HepG2 (cell line): ENCODE measurements around the gene CABLES1. TPM values are rescaled to one million over a fixed set of nuclear protein-coding genes. Genes with fewer than 3 reads are reported as not detected.

Source experiments
- ATAC-seq: fragments of 200-7000 bp; cut with Tn5 transposase; 3 replicates; pipeline ENCODE4 v1.9.1; 2020; ENCODE audit warnings: mild to moderate bottlenecking, moderate library complexity
- BruUV-seq: library from RNA; stranded (reverse); fragments of 400-500 nt; replicated peaks from 2 replicates; lab custom pipeline; 2021; lab: Mats Ljungman, UMichigan
- CTCF ChIA-PET: fragments of 300-600 bp; formaldehyde crosslinking; extraction: SDS; loops from one replicate; lab custom pipeline; 2021; ENCODE audit warnings: low total read pairs, inconsistent platforms, low intra/inter-chr PET ratio; lab: Yijun Ruan, JAX
- POLR2A ChIA-PET: fragments of 350-600 bp; sonication (Branson Sonifier 250); formaldehyde crosslinking; loops from one replicate; lab custom pipeline; 2020; ENCODE audit warnings: antibody characterized with exemption, inconsistent platforms; lab: Yijun Ruan, JAX
- DNase-seq: peaks from one replicate; pipeline ENCODE4 v3.0.0-alpha.2; 2015; ENCODE audit warnings: low spot score
- FAIRE-seq: peaks from 3 replicates; lab custom pipeline; 2011; peaks lifted over from hg19 to GRCh38; lab: Jason Lieb, UNC
- H2AFZ ChIP-seq: one replicate; pipeline ENCODE4 v1.6.1; 2011; ENCODE audit warnings: low read length, inconsistent platforms
- H3K27ac ChIP-seq: fragments of 300-600 bp; 3 replicates; pipeline ENCODE4 v1.8.0; 2011; ENCODE audit warnings: mixed run types, mild to moderate bottlenecking, mixed read lengths, low read length, inconsistent platforms; ENCODE audit not compliant: insufficient read depth; ENCODE audit errors: extremely low read length
- H3K27me3 ChIP-seq, 2 experiments: fragments of 200-600 bp in 1 of 2; 2 replicates in 1 of 2; 3 replicates in 1 of 2; pipeline versions ENCODE4 v1.6.0 to v1.8.0; 2011; ENCODE audit warnings: low read length in 2 of 2, mild to moderate bottlenecking in 2 of 2, moderate library complexity in 2 of 2, inconsistent platforms in 1 of 2; ENCODE audit not compliant: insufficient read depth in 2 of 2, control insufficient read depth in 1 of 2
- H3K36me3 ChIP-seq, 2 experiments: fragments of 200-600 bp in 1 of 2; replicated peaks in 1 of 2; 2 replicates in 1 of 2; 3 replicates in 1 of 2; pipeline versions ENCODE4 v1.5.1 to v1.8.0; 2011; ENCODE audit warnings: low read length in 2 of 2, inconsistent platforms in 1 of 2; ENCODE audit not compliant: insufficient read depth in 2 of 2, control insufficient read depth in 1 of 2
- H3K4me1 ChIP-seq: 2 replicates; pipeline ENCODE4 v1.5.1; 2012; ENCODE audit warnings: low read length, inconsistent platforms; ENCODE audit not compliant: insufficient read depth
- H3K4me2 ChIP-seq: 2 replicates; pipeline ENCODE4 v1.6.0; 2011; ENCODE audit warnings: low read depth, low read length, inconsistent platforms
- H3K4me3 ChIP-seq, 3 experiments: fragments of 200-600 bp in 1 of 3; sonication (generic), shearing (Covaris generic) in 1 of 3; replicated peaks in 1 of 3; 2 replicates each; pipeline ENCODE4 v1.5.1; 2011 to 2016; ENCODE audit warnings: low read length in 3 of 3, inconsistent platforms in 2 of 3, low read depth in 2 of 3, mild to moderate bottlenecking in 2 of 3, control low read depth in 1 of 3, mixed read lengths in 1 of 3; ENCODE audit not compliant: insufficient read depth in 1 of 3
- H3K79me2 ChIP-seq: one replicate; pipeline ENCODE4 v1.6.1; 2011; ENCODE audit warnings: low read length, inconsistent platforms; ENCODE audit not compliant: insufficient read depth
- H3K9ac ChIP-seq: 2 replicates; pipeline ENCODE4 v1.6.0; 2011; ENCODE audit warnings: mild to moderate bottlenecking, low read depth, low read length, inconsistent platforms; ENCODE audit not compliant: insufficient read depth
- H3K9me3 ChIP-seq: 2 replicates; pipeline ENCODE4 v1.5.1; 2012; ENCODE audit warnings: mild to moderate bottlenecking, low read length
- H4K20me1 ChIP-seq: 2 replicates; pipeline ENCODE4 v1.6.0; 2011; ENCODE audit warnings: inconsistent platforms, mild to moderate bottlenecking, low read length, moderate library complexity; ENCODE audit not compliant: insufficient read depth
- ATF7-NPFF ChIP-seq: sonication (generic); formaldehyde crosslinking; IDR thresholded peaks from 2 replicates; pipeline ENCODE4 v1.8.1; 2023; ENCODE audit warnings: mild to moderate bottlenecking, low read depth, missing genetic modification reagents, moderate library complexity
- FOXP1 ChIP-seq, 2 experiments: fragments of 450-650 bp in 1 of 2; IDR thresholded peaks; 2 replicates each; pipeline ENCODE4 v1.6.1; 2017 to 2018; ENCODE audit warnings: antibody characterized with exemption in 1 of 2
- HNF1B ChIP-seq: sonication (generic); formaldehyde crosslinking; IDR thresholded peaks from 2 replicates; pipeline ENCODE4 v1.5.1; 2020; ENCODE audit warnings: mild to moderate bottlenecking, moderate library complexity, missing genetic modification reagents
- IKZF5 ChIP-seq: IDR thresholded peaks from 2 replicates; pipeline ENCODE4 v1.6.1; 2018; ENCODE audit warnings: missing genetic modification reagents, mild to moderate bottlenecking, missing compliant biosample characterization
- MAFG ChIP-seq: sonication (generic); formaldehyde crosslinking; IDR thresholded peaks from 2 replicates; pipeline ENCODE4 v1.5.1; 2020; ENCODE audit warnings: mild to moderate bottlenecking, missing genetic modification reagents
- MED1 ChIP-seq: sonication (generic); formaldehyde crosslinking; IDR thresholded peaks from 2 replicates; pipeline ENCODE4 v1.4.0; 2020; ENCODE audit warnings: missing genetic modification reagents
- MNT ChIP-seq: fragments of 450-650 bp; IDR thresholded peaks from 2 replicates; pipeline ENCODE4 v1.6.1; 2016
- SKI ChIP-seq: fragments of 450-650 bp; IDR thresholded peaks from one replicate; pipeline ENCODE4 v1.6.1; 2018; ENCODE audit warnings: mild to moderate bottlenecking; ENCODE audit not compliant: partially characterized antibody
- TBL1XR1 ChIP-seq: fragments of 150-350 bp; IDR thresholded peaks from 2 replicates; pipeline ENCODE4 v1.6.1; 2014; ENCODE audit warnings: borderline replicate concordance, low read length; ENCODE audit not compliant: partially characterized antibody
- ZFP36 ChIP-seq: fragments of 150-350 bp; IDR thresholded peaks from 2 replicates; pipeline ENCODE4 v1.6.1; 2018; ENCODE audit warnings: borderline replicate concordance, low read length, low read depth; ENCODE audit not compliant: partially characterized antibody
- ZNF281 ChIP-seq: sonication (generic); formaldehyde crosslinking; IDR thresholded peaks from 2 replicates; pipeline ENCODE4 v1.4.0; 2020; ENCODE audit warnings: missing genetic modification reagents, borderline replicate concordance
- ZNF513 ChIP-seq: sonication (generic); formaldehyde crosslinking; conservative IDR thresholded peaks from 2 replicates; pipeline ENCODE4 v1.5.0; 2020; ENCODE audit warnings: missing genetic modification reagents
- WGBS: methylation state at CpG from one replicate; pipeline ENCODE4 v1.1.6; 2017; ENCODE audit warnings: low lambda C conversion rate; 5-methylcytosine and 5-hydroxymethylcytosine counted together
- in situ Hi-C: cut with HindIII; loops from 2 replicates; pipeline ENCODE4 v1.10.0; 2017; ENCODE audit warnings: low pct_unique_long_range_greater_than_20kb; ENCODE audit not compliant: extremely low pct_ligation_motif_present
- intact Hi-C: fragments of 100-400 bp; cut with micrococcal nuclease; formaldehyde crosslinking; loops from one replicate; pipeline ENCODE4 v1.10.0; 2022; ENCODE audit not compliant: unreplicated experiment
- polyA plus RNA-seq, 8 experiments: library from polyadenylated mRNA; depleted of rRNA in 3 of 8; stranded (reverse) in 7 of 8; unstranded in 1 of 8; fragments of >200 nt; fragmentation: Illumina TruSeq in 4 of 8; extraction: Trizol in 4 of 8; gene quantifications; 2 replicates each; pipeline versions ENCODE4 v1.2.1 to v1.2.3, GENCODE V29; 2011 to 2016; ENCODE audit warnings: low read depth in 4 of 8, missing spikeins in 1 of 8, mixed read lengths in 1 of 8; ENCODE audit not compliant: insufficient read depth in 1 of 8
- total RNA-seq, 5 experiments: library from RNA; depleted of rRNA; stranded (reverse); fragments of >200 nt; fragmentation: Illumina TruSeq; extraction: Trizol; gene quantifications; 2 replicates each; pipeline ENCODE4 v1.2.3, GENCODE V29; 2016; ENCODE audit warnings: low read depth in 1 of 5

CABLES1 gene
- total and polyA plus RNA-seq, 2 of the 13 experiments (the other 11 are each of a cell fraction or from before 2014, with no cell fraction given), result 14.7 to 25.8 TPM

GRCh38 chr18:23133860-23134779, 1.2 kb upstream of the CABLES1 start:
- peak overlapping the region; percentile 84 for H3K9ac ChIP-seq
- no peaks in the 10 kb centered on the region for H3K9me3 ChIP-seq
- ATAC-seq, result peak; percentile 78
- POLR2A ChIA-PET, result interaction anchor here (0.8 to 3.0 kb wide), 24 partner anchors 7 to 369 kb away, joined by 3 to 17 read pairs (median 4); partner anchors contain the start of genes RIOK3 and RMC1
- peak overlapping the region; percentile 100 for H3K4me2 ChIP-seq
- H4K20me1 ChIP-seq, result no peaks in the 10 kb centered on the region
- CTCF ChIA-PET, result no interaction called here
- no peaks in the 10 kb centered on the region for H3K36me3 ChIP-seq
- in situ Hi-C loops (loop anchor here (10.0 kb wide), 1 partner anchor 241 kb away; no protein-coding TSS in a partner anchor), intact Hi-C loops (loop anchor here (5.0 kb wide), 1 partner anchor 53 kb away; no protein-coding TSS in a partner anchor)
- H3K4me1 ChIP-seq, result peaks cover 57% of the 10 kb centered on the region
- WGBS, result 6% methylated on average over 18 of the region's 18 CpGs
- H3K79me2 ChIP-seq, result peaks cover 36% of the 10 kb centered on the region
- FAIRE-seq, result peak; percentile 68
- H3K27ac ChIP-seq, result peak overlapping the region; percentile 86
- H2AFZ ChIP-seq, result no peak overlapping the region
- peak; percentile 91 for DNase-seq
- H3K27me3 ChIP-seq, result no peaks in the 10 kb centered on the region; a peak in 1 of 5 replicates
- peak overlapping the region; percentile 68 to 91 (median 83) for H3K4me3 ChIP-seq
- no TSS peak for BruUV-seq
- TF ChIP-seq MAFG (CRISPR knock-in tag) (no peak), ZNF281 (CRISPR knock-in tag) (0 out of 2 replicates have a peak, but pooled peaks have one; percentile 39), ZNF513 (CRISPR knock-in tag) (no peak), ATF7-NPFF (CRISPR knock-in tag) (0 out of 2 replicates have a peak, but pooled peaks have one; percentile 2), SKI (peak; percentile 81), MED1 (CRISPR knock-in tag) (0 out of 2 replicates have a peak, but pooled peaks have one; percentile 31), MNT (peak; percentile 50), HNF1B (CRISPR knock-in tag) (peak; percentile 24; the same call in 1 of the 2 replicates), TBL1XR1 (peak; percentile 68), ZFP36 (no peak), IKZF5 (CRISPR knock-in tag) (peak; percentile 38; the same call in 1 of the 2 replicates), FOXP1 (IDR thresholded peaks at IDR 0.05) (no peak), FOXP1 (CRISPR knock-in tag; IDR thresholded peaks at IDR 0.05) (peak; percentile 66)
